Activated CD4-positive, CD25-positive, alpha-beta regulatory T cell treated with anti-CD3 and anti-CD28 coated beads, Interleukin-2, amount 50 U/mL, for 72 hours (primary cell): ENCODE data around the gene DCST1.

Experiments used
- DNase-seq: peaks from one replicate; pipeline ENCODE4 v3.0.0; 2021

The DCST1 gene

GRCh38 chr1:155057104-155057503, 23.5 kb downstream of the DCST1 start:
- no peak for DNase-seq

- DNase-seq = no peak
These were observed 24.2 kb downstream of the DCST1 start for GRCh38 chr1:155057788-155058211.

- DNase-seq = no peak
These were observed 27.1 kb downstream of the DCST1 start for GRCh38 chr1:155060736-155061135.

- peak; percentile 99 for DNase-seq
These were observed 27.9 kb downstream of the DCST1 start for GRCh38 chr1:155061381-155062150.

- DNase-seq = no peak
These were observed 28.6 kb downstream of the DCST1 start for GRCh38 chr1:155062151-155062686.

GRCh38 chr1:155062702-155063411, 29.2 kb downstream of the DCST1 start:
- peak; percentile 75 for DNase-seq

GRCh38 chr1:155063550-155064110, 30.0 kb downstream of the DCST1 start, which contains the start of gene EFNA4:
EFNA4 (plus strand) TSS chr1:155063740; CDS start chr1:155063824, 84 bp downstream.
- DNase-seq = peak; percentile 81

- DNase-seq = no peak
These were observed 30.6 kb downstream of the DCST1 start for GRCh38 chr1:155064111-155064831.

- DNase-seq = no peak
These were observed 31.3 kb downstream of the DCST1 start for GRCh38 chr1:155064832-155065429.

GRCh38 chr1:155066777-155067176, 33.2 kb downstream of the DCST1 start:
- no peak for DNase-seq

GRCh38 chr1:155068599-155068998, 35.0 kb downstream of the DCST1 start:
- DNase-seq = no peak

- no peak for DNase-seq
These were observed 36.0 kb downstream of the DCST1 start for GRCh38 chr1:155069551-155070157.

GRCh38 chr1:155070158-155070621, 36.6 kb downstream of the DCST1 start:
- no peak for DNase-seq

- DNase-seq = peak; percentile 65
These were observed 37.3 kb downstream of the DCST1 start for GRCh38 chr1:155070721-155071569.

- no peak for DNase-seq
These were observed 38.1 kb downstream of the DCST1 start for GRCh38 chr1:155071701-155072100.

GRCh38 chr1:155072531-155073289, 39.1 kb downstream of the DCST1 start:
- DNase-seq = no peak

GRCh38 chr1:155073377-155074242, 40.0 kb downstream of the DCST1 start:
- DNase-seq = no peak

- no peak for DNase-seq
These were observed 41.9 kb downstream of the DCST1 start for GRCh38 chr1:155075535-155075934.

- DNase-seq = no peak
These were observed 42.7 kb downstream of the DCST1 start for GRCh38 chr1:155076371-155076770.
